UCSD-AML1 (cell line): ENCODE data around the gene APOBEC3C.
"Not testable (repeated sequence)": the region's sequence is repeated elsewhere in the genome, so short reads cannot be mapped to it uniquely, and the experiment has no call there.

Source experiments
- DNase-seq: peaks from one replicate; lab custom pipeline; 2025; ENCODE audit not compliant: unreplicated experiment; lab: John Stamatoyannopoulos, UW

The APOBEC3C gene

DNA sequence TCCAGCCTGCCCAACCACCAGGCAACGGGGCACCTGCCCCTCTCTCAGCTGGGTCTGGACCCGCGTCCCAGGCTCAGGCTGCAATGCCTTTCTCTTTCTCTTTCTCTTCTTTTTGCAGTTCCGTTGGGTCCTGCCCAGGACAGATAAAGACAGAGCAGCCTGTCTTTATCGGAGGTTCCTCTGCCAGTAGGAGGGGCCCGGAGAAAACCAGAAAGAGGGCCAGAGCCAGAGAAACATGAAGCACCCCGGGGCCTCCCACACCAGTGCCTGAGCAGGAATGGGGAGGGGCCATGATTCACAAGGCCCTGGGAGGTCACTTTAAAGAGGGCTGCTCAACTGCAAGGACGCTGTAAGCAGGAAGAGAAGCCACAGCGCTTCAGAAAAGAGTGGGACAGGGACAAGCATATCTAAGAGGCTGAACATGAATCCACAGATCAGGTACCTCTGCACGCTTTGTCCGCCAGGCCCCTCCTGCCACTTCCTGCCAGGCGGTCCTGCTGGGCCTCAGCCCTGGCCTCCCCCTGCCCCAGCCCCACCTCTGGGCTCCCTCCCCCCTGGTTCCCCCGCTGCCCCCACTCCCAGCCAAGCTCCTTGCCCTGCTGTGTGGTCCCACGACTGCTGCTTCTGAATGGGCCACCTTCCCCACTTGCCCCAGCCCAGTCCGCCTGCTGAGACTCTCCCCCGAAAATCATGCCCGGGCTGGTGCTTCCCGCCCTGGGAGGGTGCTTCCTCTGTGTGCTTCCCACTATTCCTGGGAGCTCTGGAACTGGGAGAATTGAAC, at the start of gene APOBEC3C:
TSS of gene APOBEC3C (plus strand) at position 316 of the 781 bp plus-strand sequence. CDS start at position 422, 106 bp downstream.
- peak; percentile 77 for DNase-seq

GRCh38 chr22:38964306-38964705, 49.8 kb upstream of the APOBEC3C start:
- DNase-seq, result no peak

DNA sequence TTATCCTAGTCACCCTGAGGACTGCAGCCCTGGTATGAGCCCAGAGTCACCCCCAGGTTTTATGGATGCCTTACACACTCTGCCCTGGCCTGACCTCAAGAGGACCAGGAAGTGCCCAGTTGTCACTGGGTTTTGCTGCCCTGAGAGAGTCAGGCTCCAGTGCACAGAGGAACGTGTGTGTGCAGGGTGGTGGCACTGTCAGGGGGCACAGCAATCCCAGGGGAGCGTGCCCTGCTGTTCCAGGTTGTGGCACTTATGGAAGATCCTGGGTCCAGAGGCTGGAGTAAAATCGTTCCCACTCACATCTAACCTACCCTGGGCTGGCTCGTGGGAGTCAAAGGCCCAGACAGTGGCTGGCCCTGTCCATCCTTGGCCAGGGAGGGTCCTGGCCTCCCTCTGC, 49.1 kb upstream of the APOBEC3C start:
- DNase-seq, result no peak

DNA sequence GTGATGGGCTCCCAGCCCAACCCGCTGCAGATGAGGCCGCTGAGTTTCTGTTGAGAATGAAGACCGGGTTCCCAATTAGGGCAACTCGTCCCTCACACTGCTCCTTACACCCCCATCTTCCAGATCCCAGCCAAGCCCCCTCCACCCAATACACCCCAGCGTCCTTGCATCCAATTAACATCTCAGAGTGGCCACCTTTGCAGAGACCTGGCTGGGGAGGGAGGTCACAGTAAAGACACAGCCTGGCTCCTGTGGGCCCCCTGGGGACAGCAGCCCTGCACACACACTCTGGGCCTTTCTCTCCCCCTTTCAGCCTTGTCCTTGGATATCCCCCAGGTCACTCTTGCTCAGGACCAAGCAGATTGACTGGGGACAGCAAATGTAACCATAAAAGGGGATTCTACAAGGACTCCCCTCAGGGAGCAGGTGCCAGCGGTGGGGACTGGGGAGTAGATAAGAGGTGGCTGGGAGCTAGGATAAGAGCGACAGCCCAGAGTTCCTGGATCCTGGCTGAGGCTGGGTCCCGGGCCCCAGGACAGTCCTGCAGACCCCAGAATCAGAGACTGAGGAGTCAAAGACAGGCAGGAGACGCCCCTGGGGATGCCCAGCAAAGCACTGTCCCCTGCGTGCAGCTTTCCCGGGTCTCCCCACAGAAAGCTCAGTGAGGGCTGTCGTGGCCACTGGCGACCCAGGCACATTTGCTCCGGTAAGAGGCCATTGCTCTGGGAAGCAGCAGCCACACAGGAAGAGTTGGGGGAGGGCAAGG, 48.3 kb upstream of the APOBEC3C start:
- DNase-seq, result no peak

GRCh38 chr22:38966380-38966702, 47.7 kb upstream of the APOBEC3C start:
- no peak for DNase-seq

GRCh38 chr22:38966942-38967341, 47.1 kb upstream of the APOBEC3C start:
- DNase-seq, result no peak

DNA sequence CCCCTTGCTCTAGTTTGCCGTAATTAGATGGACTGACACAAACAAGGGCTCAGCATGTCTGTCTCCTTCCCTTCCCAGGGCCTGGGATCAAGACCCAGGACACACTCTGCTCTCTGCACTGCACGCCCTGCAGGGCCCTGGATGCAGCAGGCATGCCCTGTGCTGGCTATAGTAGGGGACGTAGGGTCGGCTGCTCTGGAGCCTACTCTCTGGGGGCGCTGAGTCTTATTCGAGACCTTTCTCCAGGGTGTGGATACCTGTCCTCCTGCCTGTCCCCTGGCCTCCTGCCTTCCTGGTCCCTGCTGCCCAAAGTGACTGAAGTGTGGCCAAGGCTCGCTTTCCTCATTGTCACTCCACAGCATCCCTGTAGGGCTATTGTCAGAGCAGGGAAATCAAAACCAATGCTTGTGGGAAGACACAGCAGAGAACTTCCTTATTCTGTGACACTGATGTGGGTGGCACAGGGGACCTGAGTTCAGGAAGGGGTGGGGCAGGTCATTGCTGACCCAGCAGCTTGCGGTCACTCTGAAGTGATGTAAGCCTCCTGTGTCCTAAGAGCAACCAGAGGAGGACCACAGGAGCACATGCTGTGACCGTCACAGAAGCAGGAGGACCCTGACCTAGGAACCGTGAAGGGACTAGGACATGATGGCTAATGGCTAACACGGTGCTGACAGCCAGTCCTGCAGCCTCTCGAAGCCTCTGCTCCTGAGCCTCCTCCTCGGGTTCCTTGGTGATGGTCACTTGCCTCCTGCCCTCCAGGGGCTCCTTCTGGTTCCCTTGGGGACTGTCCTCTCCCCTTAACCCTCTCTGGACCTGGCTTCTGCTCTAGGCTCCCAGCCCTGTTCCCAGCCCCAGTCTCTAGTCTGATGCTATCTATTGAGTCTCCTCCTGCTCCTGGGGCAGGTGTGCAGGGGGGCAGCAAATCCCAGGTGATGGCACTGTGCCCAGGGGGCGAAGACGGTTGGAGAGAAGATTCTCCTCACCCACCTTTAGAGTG, 46.3 kb upstream of the APOBEC3C start:
- DNase-seq, result peak; percentile 43

GRCh38 chr22:38968801-38969200, 45.3 kb upstream of the APOBEC3C start:
- DNase-seq, result no peak

DNA sequence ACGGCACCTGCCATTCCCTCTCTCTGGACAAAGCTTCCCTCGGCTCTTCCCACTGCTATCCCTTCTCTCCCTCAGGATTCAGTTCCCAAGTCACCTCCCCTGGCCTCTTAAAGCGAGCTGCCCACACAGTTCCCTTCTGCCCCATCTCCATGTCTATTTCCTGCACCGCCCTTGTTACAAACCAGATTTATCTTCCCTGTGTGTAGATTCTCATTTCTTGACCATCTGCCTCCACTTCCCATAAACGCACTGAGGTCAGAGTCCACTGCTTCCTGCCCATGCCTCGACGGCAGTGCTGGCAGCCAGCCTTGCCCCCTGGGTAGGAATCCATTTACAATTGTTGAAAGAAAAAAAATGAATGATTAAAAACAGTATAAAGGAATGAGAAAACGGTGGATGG, 43.5 kb upstream of the APOBEC3C start:
- DNase-seq, result no peak

DNA sequence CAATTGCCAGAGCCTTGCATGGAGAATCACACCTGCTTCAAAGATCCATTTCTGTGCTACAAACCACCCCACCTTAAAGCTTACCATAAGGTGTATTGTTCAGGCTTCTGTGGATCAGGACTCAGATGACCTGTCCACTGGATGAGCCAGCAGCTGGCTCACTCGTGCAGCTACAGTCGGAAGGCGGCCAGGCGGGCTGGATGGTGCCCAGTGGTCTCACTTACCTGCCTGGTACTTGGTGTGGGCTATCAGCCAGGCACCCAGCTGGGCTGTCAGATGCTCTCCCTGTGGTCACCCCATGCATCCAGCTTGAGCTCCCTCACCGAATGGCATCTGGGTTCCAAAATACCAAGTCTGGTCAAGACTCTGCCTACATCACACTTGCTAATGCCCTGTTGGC, 42.9 kb upstream of the APOBEC3C start:
- DNase-seq, result no peak

DNA sequence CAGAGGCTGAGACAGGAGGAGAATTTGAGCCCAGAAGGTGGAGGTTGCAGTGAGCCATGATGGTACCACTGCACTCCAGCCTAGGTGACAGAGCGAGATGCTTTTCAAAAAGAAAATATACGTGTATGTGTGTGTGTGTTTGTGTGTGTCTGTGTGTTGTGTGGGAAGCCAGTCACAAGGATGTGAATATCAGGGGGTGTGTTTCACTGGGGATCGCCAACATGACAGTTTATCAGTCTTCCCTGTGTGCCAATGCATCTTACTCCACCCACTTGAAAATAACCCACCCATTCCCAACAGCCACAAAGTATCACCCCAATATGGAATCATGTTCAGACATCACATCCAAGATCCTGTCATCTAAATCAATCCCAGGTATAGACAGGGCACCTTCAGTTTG, 42.3 kb upstream of the APOBEC3C start:
- no peak for DNase-seq

DNA sequence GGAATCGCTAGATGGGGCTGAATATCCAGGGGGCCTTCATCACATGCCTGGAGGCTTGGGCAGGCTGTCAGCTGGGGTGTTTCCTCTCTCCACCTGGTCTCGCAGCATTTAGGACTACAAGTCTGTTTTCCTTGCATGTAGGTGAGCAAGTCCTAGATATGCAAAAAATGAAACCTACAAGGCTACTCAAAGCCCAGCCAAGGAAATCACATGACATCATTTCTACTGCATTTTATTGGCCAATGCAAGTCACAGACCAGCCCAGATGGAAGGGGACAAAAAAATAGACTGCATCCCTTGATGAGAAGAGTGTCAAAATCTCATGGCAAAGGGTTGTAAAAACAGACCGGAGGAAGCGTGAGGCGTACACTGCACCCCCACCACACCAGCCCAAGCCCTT, 41.5 kb upstream of the APOBEC3C start:
- DNase-seq, result no peak

DNA sequence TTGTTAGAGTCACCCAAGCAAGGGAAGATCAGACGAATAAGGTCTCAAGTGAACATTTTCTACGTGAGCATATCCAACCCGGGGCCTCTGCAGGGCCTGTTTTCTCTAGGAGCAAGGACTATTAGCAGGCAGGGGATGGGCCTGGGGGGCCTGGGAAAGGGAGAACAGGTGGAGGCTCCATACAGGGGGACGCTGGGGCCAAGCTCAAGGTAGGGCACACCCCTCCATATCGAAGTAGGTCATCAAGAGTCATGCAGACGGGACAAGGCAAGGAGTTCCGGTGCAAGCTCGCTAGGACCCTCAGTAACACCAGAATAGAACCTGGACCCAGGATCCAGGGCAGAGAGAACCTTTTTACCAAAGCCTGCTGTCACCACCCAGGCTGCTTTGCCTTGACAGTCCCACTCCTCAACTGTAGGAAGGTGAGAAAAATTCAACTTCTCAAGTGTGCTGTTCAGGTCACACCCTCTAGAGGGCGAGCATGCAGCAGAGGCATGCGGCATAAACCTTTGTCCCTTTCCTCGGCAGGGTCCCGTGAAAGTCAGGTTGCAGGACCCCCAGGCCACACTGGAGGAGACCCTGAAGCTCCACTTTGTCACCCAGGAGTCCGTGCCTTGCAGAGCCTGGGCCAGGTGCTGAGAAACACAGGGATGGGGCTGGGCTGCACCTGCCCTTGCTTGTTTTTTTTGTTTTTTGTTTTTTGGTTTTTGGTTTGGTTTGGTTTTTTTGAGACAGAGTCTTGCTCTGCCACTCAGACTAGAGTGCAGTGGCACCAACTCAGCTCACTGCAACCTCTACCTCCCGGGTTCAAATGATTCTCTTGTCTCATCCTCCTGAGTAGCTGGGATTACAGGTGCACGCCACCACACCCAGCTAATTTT, 40.5 kb upstream of the APOBEC3C start:
- DNase-seq, result peak; percentile 30

DNA sequence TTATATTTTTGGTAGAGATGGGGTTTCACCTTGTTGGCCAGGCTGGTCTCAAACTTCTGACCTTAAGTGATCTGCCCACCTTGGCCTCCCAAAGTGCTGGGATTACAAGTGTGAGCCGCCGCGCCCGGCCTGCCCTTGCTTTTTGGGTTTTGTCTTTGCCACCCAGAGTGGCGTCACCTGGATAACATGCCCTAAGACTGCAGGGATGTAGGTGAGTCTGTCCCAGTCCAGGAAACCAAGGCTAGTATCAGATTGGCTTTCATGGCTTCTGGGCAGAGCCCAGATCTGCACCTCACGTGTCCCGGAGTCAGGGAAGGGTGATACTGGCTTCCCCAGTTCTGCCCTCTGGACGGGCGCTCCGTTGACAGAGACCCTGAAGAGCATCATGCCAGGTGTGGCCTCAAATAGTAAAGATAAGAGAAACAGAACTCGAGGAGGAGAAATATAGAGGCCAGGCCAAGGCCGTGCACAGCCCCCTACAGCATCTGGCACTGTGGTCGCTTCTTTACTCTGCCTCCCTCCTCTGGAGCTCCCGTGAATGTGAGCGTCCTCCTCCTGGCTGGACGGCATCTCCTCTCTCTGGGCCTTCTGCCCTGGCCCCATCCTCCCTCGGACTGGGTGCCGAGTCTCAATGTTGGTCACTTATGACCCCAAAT, 39.8 kb upstream of the APOBEC3C start:
- DNase-seq, result no peak

DNA sequence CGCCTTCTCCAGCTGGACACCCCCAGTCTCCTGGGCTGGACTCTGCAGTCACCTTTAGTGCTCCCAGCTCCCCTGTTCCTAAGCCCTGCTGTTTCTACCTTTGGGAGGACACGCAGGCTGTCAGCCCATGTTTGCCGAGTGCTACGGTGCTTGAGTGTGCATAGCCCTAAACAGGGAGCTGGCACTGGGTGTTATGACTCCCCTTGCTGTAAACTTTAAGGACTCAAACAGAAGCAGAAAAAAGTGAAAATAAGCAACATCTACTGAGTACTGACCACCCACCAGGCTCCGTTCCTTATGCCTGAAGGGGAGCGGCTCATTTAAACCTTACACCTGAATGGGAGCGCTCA, 39.3 kb upstream of the APOBEC3C start:
- no peak for DNase-seq

- not testable (repeated sequence) for DNase-seq
Observed at GRCh38 chr22:38977289-38977688, 36.8 kb upstream of the APOBEC3C start.

DNA sequence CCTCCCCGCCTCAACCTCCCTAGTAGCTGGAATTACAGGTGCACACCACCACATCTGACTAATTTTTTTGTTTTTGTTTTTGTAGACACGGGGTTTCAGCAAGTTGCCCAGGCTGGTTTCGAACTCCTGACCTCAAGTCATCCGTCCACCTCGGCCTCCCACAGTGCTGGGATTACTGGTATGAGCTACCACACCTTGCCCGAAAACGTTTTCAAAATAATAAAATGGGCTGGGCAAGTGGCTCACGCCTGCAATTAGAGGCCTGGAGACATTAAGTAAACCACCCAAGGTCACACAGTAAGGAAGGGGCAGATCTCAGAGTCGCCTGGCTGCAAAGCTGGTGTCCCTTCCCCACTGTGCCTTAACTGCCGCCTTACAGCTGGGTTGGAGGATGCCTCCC, 33.5 kb upstream of the APOBEC3C start:
- DNase-seq, result not testable (repeated sequence)

DNA sequence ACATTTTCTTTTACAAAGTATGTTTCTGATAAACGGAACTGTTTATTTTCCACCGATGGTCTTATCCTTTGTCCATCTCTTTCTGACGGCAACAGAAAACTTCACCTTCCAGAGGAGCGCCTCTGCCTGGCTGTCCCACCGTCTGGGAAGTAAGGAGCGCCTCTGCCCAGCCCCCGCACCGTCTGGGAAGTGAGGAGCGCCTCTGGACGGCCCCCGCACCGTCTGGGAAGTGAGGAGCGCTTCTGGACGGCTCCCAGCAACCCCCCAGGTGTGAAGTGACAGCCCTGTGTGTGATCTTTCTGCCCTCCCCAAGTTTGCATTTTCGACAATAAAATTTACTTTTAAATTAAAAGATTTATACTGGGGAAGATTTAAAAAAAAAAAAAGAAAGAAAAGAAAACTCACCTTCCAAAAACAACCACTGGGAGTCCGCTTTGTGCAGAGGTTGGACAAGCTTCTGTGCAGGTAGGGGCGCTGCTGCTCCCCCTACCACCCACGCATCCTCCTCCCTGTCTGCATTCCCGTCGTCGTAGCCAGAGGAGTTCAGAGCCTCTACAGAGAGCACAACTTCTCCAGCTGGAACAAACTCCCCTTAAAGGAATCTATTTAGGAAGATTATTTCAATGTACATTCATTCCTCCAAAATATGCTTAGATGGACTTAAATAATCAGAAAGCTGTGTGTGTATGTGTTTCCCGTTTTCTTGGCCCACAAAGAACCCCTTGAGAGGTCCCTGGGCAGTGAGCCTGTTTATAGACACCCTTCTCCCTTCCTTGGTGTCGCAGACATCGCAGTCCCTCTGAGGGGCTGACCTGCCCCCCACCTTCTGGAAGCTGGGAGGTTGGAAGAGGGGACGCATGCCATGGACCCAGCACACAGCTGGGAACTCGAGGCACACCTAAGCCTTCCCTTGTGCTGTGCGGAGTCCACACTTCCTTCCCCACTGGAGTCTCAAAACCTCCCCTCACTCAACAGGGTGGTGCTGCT, 32.8 kb upstream of the APOBEC3C start:
- no peak for DNase-seq
